Keratinocyte (primary cell): Measurements from ENCODE around the gene PTCHD1. TPM values are rescaled to one million over a fixed set of nuclear protein-coding genes. Genes with fewer than 3 reads are reported as not detected.

Source experiments
- DNase-seq: peaks from one replicate; pipeline ENCODE4 v3.0.0-alpha.2; 2011; ENCODE audit warnings: low read depth, missing footprints, low spot score
- FAIRE-seq: peaks from 2 replicates; lab custom pipeline; 2011; peaks lifted over from hg19 to GRCh38; lab: Jason Lieb, UNC
- H2AFZ ChIP-seq: 2 replicates; pipeline ENCODE4 v1.6.0; 2012; ENCODE audit warnings: low read length, control low read depth, inconsistent platforms; ENCODE audit not compliant: control insufficient read depth
- H3K27ac ChIP-seq: 2 replicates; pipeline ENCODE4 v1.5.1; 2011; ENCODE audit warnings: low read length; ENCODE audit not compliant: control insufficient read depth, insufficient read depth
- H3K27me3 ChIP-seq: 3 replicates; pipeline ENCODE4 v1.6.0; 2011; ENCODE audit warnings: low read length; ENCODE audit not compliant: control insufficient read depth, insufficient read depth; ENCODE audit errors: extremely low read depth
- H3K36me3 ChIP-seq, 2 experiments: 2 replicates in 1 of 2; 3 replicates in 1 of 2; pipeline ENCODE4 v1.5.1; 2011; ENCODE audit warnings: low read length in 2 of 2, mild to moderate bottlenecking in 1 of 2; ENCODE audit not compliant: control insufficient read depth in 2 of 2, insufficient read depth in 2 of 2; ENCODE audit errors: extremely low read depth in 1 of 2
- H3K4me1 ChIP-seq: 3 replicates; pipeline ENCODE4 v1.5.1; 2011; ENCODE audit warnings: low read length; ENCODE audit not compliant: control insufficient read depth, insufficient read depth; ENCODE audit errors: extremely low read depth
- H3K4me2 ChIP-seq: 3 replicates; pipeline ENCODE4 v1.6.0; 2011; ENCODE audit warnings: low read depth, low read length; ENCODE audit not compliant: control insufficient read depth, insufficient read depth; ENCODE audit errors: extremely low read depth
- H3K4me3 ChIP-seq, 3 experiments: fragments of 200-600 bp in 1 of 3; sonication (generic) in 1 of 3; 2 replicates in 2 of 3; 3 replicates in 1 of 3; pipeline ENCODE4 v1.5.1; 2011 to 2016; ENCODE audit warnings: low read length in 3 of 3, mild to moderate bottlenecking in 3 of 3, control low read depth in 2 of 3, inconsistent platforms in 1 of 3, low read depth in 1 of 3, mixed read lengths in 1 of 3, mixed run types in 1 of 3, moderate library complexity in 1 of 3; ENCODE audit not compliant: control insufficient read depth in 2 of 3, insufficient read depth in 2 of 3; ENCODE audit errors: extremely low read depth in 1 of 3
- H3K79me2 ChIP-seq: 2 replicates; pipeline ENCODE4 v1.6.0; 2012; ENCODE audit warnings: low read length; ENCODE audit not compliant: control insufficient read depth, insufficient read depth
- H3K9ac ChIP-seq: 3 replicates; pipeline ENCODE4 v1.6.0; 2011; ENCODE audit warnings: low read length; ENCODE audit not compliant: control insufficient read depth, insufficient read depth; ENCODE audit errors: extremely low read depth
- H3K9me1 ChIP-seq: 3 replicates; pipeline ENCODE4 v1.6.0; 2011; ENCODE audit warnings: low read length; ENCODE audit not compliant: control insufficient read depth, insufficient read depth; ENCODE audit errors: extremely low read depth
- H3K9me3 ChIP-seq: 2 replicates; pipeline ENCODE4 v1.5.1; 2012; ENCODE audit warnings: low read depth, low read length; ENCODE audit not compliant: control insufficient read depth
- H4K20me1 ChIP-seq: 3 replicates; pipeline ENCODE4 v1.6.0; 2011; ENCODE audit warnings: low read length; ENCODE audit not compliant: control insufficient read depth, insufficient read depth; ENCODE audit errors: extremely low read depth
- CTCF ChIP-seq, 3 experiments: IDR thresholded peaks in 1 of 3; conservative IDR thresholded peaks in 1 of 3; optimal IDR thresholded peaks in 1 of 3; 2 replicates in 2 of 3; 3 replicates in 1 of 3; pipeline versions ENCODE3 to v1.5.1; 2011; ENCODE audit warnings: low read length in 3 of 3, mild to moderate bottlenecking in 3 of 3, moderate library complexity in 2 of 3, control low read depth in 1 of 3, inconsistent platforms in 1 of 3; ENCODE audit not compliant: insufficient read depth in 2 of 3; ENCODE audit errors: extremely low read depth in 1 of 3
- EZH2 ChIP-seq: IDR thresholded peaks from one replicate; pipeline ENCODE4 v1.6.1; 2012; ENCODE audit warnings: inconsistent platforms, mild to moderate bottlenecking, low read length, moderate library complexity
- dilution Hi-C: fragments of 300-500 bp; cut with MboI; formaldehyde crosslinking; loops from one replicate; pipeline ENCODE4 v1.7.0; 2020; ENCODE audit warnings: low sequenced_read_pairs; ENCODE audit not compliant: extremely low pct_ligation_motif_present
- polyA plus RNA-seq, 5 experiments: library from polyadenylated mRNA; depleted of rRNA in 3 of 5; stranded (reverse) in 3 of 5; stranded (forward) in 1 of 5; unstranded in 1 of 5; fragments of >200 nt; gene quantifications; 1 replicate in 1 of 5; 2 replicates in 3 of 5; 3 replicates in 1 of 5; pipeline versions ENCODE4 v1.2.1 to v1.2.3, GENCODE V29; 2011 to 2012; ENCODE audit warnings: missing spikeins in 2 of 5, low read depth in 1 of 5, low replicate concordance in 1 of 5

The PTCHD1 gene
- polyA plus RNA-seq, 1 donor (not counting 4 experiments of a cell fraction or from before 2014, with no cell fraction given) = not detected

GRCh38 chrX:23398570-23398969 is 63.9 kb downstream of the PTCHD1 start:
- no peak for FAIRE-seq
- Histone ChIP-seq H3K27me3 (no peaks in the 10 kb centered on the region), H4K20me1 (no peaks in the 10 kb centered on the region), H3K9me1 (no peaks in the 10 kb centered on the region), H3K4me2 (no peak overlapping the region), H3K27ac (no peak overlapping the region), H3K4me3 (no peak overlapping the region), H3K79me2 (no peaks in the 10 kb centered on the region), H3K36me3 (no peaks in the 10 kb centered on the region), H3K9ac (no peak overlapping the region), H3K4me1 (no peaks in the 10 kb centered on the region), H3K9me3 (no peaks in the 10 kb centered on the region), H2AFZ (no peak overlapping the region)
- no peak for DNase-seq
- dilution Hi-C loops = no loop called here
- TF ChIP-seq CTCF (optimal IDR thresholded peaks at IDR 0.05 in 1 of 3, IDR thresholded peaks at IDR 0.05 in 1 of 3, conservative IDR thresholded peaks at IDR 0.05 in 1 of 3; ENCODE audit: extremely low read depth in 1 of 3, insufficient read depth in 2 of 3, low read length in 3 of 3) (no peak), EZH2 (no peak)

- no peaks in the 10 kb centered on the region for H3K79me2 ChIP-seq
- no peak overlapping the region for H2AFZ ChIP-seq
- no peaks in the 10 kb centered on the region for H3K36me3 ChIP-seq
- H4K20me1 ChIP-seq = no peaks in the 10 kb centered on the region
- no peak overlapping the region for H3K4me2 ChIP-seq
- no peaks in the 10 kb centered on the region for H3K9me3 ChIP-seq
- H3K4me1 ChIP-seq = no peaks in the 10 kb centered on the region
- no peak overlapping the region for H3K27ac ChIP-seq
- dilution Hi-C loops = no loop called here
- DNase-seq = no peak
- no peak overlapping the region for H3K4me3 ChIP-seq
- no peak overlapping the region for H3K9ac ChIP-seq
- no peaks in the 10 kb centered on the region for H3K9me1 ChIP-seq
- peak; percentile 6 to 51 (median 9) for TF ChIP-seq CTCF (optimal IDR thresholded peaks at IDR 0.05 in 1 of 3, IDR thresholded peaks at IDR 0.05 in 1 of 3, conservative IDR thresholded peaks at IDR 0.05 in 1 of 3; ENCODE audit: extremely low read depth in 1 of 3, insufficient read depth in 2 of 3, low read length in 3 of 3)
- TF ChIP-seq EZH2 = no peak
- no peaks in the 10 kb centered on the region for H3K27me3 ChIP-seq
- FAIRE-seq = no peak
Measured at GRCh38 chrX:23403849-23404248, 69.2 kb downstream of the PTCHD1 start.
